ENCODE data around the gene PREX1.

The PREX1 gene

DNA sequence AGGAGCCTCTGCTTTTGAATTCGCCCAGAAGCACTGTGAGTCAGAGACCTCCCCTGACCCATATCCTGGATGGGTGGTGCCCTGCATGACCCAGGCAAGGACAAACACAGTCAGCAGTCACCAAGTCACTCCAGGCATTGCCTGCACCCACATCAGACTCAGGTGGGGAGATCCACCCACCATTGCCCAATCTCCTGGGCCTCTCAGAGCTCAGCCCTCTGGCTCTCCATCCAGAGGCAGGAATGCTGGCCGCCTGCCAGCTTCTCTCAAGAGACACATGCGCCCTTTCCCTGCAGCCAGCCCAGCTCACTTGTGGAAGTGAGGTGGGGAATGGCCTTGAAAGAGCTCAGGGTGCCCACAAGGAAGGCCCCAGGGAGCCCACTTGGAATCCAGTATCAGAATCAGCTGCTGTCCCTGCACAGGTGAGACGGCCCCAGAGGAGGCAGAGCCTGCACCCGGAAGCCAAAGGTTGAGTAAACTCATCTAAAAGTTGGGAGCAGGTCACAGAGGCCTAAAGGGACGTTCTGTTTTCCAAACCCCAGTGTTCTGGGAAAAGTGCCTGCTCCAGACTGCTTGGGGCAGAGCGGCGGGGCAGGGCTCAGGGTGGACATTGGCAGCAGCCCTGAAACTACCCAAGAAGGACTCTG, 129.8 kb downstream of the PREX1 start:
- DNase-seq (ENCODE audit: low spot score): no peak

DNA sequence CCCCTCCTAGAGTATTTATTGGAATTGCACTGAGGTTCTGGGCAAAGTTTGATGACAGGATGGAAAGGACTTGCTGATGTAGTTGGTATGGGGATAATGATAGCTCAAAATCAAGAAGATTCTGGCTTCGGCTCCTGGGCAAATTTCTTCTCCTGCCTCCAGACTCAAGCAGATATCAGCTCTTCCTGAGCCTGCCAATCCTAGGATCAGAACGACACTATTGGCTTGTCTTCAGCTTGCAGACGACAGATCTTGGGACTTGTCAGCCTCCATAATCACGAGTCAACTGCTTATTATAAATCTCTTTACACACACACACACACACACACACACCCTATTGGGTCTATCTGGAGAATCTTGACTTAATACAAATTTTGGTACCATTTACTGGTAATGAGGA, 131.1 kb downstream of the PREX1 start:
- no peak for DNase-seq (ENCODE audit: low spot score)

DNA sequence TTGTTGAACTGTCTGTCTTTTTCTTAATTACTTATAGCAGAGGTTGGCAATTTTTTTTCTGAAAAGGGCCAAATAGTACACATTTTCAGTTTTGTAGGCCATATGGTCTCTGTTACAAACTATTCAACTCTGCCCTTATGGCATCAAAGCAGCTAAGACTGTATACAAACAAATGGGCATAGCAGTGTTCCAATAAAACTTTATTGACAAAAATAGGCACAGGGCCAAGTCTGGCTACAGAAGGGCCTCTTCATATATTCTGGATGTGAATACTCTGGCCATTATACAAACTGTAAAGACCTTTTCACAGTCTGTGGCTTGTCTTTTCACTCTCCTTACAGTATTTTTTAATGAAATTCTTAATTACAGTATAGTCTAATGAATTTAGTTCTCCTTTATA, 132.1 kb downstream of the PREX1 start:
- DNase-seq (ENCODE audit: low spot score): no peak

DNA sequence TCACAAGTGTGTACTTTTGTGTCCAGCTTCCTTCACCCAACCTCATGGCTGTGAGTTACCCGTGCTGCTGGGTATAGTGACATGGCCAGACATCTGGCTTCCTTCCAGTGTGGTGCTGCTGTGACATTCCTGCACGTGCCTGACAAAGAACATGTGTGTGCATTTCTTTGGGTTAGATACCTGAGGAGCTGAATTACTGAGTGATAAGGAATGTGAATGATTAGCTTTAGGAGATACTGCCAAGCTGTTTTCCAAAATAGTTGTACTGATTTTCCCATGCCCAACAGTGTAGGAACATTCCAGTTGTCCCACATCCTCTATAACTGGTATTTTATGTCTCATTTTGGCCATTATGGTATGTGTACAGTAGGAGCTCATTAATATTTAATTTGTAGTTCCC, 132.5 kb downstream of the PREX1 start:
- DNase-seq (ENCODE audit: low spot score): no peak

DNA sequence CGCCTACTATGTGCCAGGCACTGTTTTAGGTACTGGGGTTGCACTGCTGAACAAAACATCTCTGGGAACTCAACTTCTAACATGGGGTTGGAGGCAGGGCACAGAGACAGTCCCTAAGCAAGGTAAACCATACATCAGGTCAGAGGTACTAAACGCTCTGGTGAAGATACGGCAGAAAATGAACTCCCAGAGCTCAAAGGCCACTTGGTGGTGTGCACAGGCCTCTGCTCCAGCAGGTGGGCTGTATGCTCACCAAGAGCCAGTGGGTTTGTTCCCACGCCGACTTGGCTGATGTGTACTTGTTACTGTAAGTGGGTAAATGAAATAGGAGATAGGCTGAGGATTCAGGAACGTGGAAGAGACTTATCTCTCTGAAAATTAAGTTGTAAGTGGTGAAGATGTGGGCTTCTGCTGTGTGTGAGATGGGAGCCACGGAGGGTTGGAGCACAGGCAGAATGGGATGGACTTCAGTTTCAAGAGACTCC, 133.4 kb downstream of the PREX1 start:
- no peak for DNase-seq (ENCODE audit: low spot score)

DNA sequence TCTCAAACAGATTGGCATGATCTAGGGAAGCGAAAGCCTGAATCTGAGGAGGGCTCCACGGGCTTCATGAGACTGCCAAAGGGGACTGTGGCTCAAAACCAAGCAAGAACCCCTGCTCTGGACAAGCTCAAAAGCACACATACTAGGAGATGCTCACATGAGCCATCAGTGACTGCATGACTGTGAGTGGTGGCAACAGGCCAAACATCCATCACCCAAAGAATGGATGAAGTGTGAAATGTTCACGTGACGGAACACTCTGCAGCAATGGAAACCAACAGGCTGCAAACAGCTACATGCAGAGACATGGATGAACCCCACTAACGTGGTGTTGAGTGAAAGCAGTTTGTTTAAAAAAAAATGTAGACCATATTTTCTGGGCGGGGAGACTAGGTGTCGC, 136.3 kb downstream of the PREX1 start:
- peak; percentile 8 for DNase-seq (ENCODE audit: low spot score)

DNA sequence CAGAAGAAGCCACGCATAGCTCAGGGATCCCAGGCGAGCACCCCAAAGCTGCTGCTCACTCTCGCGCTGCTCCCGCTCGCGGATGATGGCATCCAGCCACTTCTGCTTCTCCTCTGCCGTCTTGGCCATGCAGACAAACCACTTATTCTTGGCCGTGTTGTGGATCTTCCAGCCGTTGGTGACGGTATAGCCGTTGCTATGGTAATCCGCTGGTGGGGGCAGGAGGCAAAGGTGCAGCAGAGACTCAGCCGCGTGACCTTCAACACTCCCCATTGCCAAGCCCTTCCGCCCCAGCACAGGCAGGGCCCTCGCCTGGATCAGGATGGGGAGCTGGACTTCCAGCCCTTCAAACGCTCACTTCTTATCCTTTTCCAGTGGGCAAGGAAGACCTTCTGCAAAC, 136.9 kb downstream of the PREX1 start:
- no peak for DNase-seq (ENCODE audit: low spot score)

DNA sequence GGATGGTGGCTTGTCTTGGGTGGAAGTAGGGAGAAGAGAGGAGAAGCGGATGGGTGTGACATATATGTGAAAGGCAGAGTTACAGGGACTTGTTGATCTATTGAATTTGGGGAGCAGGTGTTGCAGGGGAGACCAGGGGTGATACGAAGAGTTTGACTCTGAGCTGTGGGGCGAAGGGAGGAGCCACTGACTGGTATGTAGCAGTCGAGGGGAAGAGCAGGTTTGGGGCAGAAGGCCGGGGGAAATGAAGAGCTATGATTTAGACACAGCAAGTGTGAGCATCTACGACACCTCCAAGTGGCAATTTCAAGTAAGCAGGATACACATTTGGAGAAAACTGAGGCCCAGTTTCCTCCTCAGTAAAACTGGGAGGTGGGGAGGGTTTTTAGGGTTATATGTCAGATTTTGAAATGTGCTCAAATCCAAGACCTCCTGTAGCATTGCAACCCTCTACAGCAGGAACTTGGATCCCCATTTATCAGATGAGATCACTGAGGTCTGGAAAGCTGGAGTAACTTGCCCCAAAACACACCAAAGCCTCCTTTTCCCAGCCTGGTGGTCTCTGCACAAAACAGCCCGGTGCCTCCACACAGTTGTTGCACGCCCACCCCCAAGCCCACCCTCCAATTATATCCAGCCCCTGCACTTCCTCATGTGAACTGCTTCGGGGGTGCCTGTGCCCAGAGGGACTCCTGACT, 137.8 kb downstream of the PREX1 start:
- no peak for DNase-seq (ENCODE audit: low spot score)

DNA sequence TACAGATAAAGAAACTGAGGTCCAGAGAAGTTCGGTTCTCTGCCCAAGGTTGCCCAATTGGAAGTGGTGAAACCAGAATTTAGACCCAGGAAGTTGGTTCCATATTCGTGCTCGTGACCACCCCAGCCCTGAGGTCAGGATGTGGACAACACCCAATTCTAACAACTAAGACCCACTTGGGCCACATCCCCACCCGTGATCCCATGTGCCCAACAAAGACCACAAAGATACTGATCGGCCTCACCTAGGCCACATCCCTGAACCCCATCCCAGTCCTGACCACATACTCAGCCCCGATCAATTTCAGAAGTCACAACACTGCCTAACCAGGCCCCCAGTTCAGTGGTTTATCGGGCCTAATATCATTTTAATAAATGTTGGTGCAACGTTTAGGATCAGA, 138.4 kb downstream of the PREX1 start:
- no peak for DNase-seq (ENCODE audit: low spot score)

DNA sequence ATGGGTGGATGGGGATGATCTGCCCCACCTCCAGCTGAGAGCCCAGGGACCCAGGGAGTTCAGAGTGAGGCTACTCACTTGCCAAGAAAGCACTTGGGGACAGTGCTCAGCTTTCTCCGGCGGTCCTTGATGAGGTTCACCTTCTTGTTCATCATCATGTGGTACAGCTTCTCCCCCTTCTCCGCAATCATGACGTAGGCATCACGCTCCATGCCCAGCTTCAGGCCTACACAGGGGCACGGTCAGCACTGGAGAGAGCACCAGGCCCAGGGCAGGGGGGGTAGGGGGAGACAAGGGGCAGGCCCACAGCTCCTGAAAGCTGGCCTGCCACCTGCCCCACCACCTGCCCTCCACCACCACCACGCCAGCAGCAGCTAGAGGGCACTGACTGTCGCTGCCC, 139.2 kb downstream of the PREX1 start:
- DNase-seq (ENCODE audit: low spot score): no peak

DNA sequence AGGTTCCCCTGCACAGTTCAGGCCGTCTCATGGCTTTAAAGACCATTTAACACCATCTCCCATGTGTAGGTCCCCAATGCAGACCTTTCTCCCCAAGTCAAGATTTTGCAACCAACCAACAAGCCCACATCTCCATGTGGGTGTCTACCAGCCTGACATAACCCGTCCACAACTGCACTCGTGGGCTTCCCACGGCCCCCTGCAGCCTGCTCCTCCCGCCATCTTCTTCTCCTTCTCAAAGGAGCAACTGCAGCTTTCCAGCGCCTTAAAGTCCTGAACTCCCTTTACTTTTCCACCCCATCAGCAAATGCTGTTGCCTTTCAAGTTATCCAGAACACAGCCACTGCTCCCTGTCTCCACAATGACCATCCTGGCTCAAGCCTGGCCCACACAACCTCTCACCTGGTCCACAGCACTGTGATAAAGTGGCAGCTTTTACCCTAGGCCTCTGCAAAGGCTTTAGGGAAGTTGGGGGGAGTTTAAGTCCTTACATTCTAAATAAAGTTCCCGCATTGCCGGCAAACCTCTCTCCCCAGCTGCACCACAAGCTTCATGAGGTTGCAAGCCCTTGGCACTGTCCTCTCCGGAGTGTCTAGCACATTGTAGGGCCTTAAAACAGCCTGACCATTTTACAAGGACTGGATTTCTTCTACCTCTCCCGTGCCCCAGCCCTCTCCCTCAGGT, 140.5 kb downstream of the PREX1 start:
- no peak for DNase-seq (ENCODE audit: low spot score)

DNA sequence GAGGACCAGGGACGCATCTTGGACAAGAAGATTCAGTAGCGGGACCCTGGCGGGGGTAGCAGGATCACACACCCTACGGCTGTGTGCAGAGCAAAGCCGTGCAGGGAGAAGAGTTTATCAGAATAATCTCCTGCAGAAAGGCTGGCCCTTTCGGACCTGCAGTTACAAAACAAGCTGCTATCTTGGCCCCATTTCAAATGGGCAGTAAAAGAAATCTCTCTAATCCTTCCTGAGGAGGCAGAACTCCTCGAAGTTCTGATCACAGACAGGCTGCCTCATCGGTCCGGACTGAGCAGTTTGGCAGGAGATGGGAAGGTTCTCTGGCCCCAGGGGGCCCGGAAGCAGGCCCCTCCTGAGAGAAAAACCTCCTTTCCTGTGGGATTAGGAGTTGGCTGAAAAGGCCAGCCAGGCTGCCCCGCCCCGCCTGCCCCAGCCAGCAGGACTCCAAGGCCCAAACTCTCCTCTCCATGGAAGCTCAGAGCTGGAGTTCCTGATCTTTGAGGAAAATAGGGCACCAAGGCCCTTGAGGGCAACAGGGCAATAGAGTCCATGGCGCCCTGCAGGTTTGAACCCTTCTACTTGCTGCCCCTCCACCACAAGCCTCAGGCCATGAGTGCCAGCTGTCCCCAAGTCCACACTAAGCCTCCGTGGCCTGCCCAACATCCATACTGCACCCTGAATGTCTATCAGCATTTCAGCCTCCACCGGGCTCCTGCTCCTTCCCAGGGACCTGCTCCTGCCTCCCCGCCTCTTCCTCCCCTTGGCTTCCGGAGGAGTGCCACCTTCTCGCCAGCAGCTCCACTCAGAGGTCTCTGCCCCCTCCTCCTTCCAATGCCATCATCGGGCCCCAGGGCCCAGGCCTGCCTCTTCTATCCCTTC, 141.3 kb downstream of the PREX1 start:
- DNase-seq (ENCODE audit: low spot score): no peak

DNA sequence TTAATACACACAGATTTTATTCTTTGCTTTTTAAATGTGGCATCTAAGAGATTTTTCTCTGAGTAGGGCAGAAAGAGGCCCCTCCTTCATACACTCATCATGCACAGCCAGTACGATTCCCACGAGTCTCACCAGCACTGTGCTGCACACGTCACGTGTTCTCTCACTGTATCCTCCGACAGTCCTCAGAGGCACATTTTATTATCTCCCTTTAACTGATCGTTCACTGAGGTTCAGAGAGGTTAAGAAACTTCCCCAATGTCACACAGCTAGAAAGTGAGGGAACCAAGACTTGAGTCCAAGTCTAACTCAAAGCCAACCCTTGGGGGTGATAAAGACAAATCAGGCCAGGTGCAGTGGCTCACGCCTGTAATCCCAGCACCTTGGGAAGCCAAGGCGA, 142.5 kb downstream of the PREX1 start:
- DNase-seq (ENCODE audit: low spot score): no peak

DNA sequence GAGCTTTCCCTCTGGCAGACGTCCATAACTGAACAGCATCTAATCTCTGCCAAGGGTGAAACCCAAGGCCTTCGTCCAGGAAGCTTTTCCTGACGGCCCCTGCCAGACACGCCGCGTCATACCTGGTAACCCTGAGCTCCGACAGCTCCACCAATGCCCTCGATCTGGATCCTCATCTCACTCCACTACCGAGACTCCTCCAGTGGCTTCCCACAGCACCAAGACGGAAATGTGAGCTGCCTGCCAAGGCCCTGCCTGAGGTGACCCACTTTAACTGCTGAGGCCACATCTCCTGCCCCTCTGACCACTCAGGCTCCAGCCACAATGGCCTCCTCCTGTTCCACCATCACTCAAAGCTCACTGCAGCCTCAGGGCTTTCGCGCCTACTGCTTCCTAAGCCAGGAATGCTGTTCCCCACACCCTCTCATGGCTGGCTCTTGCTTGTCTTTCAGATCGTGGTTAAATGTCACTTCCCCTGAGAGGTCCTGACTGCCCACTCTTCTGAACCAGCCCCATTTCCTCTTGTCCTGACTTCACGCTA, 143.2 kb downstream of the PREX1 start:
- DNase-seq (ENCODE audit: low spot score): no peak

DNA sequence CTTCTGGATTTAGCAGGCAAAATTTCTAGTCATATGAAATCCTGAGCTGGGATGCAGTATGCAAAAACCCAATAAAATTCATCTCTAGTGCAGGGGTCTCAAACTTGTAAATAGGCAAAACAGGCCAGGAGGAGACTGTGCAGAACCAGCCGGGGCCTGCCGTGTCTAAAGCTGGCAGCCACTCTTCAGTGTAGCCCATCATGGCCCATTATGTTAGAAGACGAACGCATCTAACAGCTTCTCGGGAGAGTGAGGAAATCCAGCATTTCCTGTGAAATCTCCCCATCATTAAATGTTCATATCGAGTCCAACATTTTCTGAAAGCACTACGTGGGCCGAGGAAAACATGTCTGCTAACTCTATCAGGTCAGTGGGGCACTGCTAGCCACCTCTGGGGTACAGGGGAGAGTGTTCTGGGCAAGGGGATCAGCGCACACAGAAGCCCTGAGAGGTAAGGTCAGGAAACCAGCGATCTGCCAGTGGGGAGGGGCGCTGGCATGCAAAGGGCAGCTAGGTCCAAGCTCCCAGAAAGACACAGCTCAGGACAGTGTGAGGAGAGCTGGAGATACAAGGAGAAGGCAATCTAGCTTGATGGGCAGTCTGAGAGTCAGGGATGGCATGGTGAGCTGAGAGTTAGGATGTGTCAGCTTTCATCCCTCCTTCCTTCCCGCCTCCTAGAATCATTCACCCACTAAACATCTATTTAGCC, 144.2 kb downstream of the PREX1 start:
- DNase-seq (ENCODE audit: low spot score): no peak

DNA sequence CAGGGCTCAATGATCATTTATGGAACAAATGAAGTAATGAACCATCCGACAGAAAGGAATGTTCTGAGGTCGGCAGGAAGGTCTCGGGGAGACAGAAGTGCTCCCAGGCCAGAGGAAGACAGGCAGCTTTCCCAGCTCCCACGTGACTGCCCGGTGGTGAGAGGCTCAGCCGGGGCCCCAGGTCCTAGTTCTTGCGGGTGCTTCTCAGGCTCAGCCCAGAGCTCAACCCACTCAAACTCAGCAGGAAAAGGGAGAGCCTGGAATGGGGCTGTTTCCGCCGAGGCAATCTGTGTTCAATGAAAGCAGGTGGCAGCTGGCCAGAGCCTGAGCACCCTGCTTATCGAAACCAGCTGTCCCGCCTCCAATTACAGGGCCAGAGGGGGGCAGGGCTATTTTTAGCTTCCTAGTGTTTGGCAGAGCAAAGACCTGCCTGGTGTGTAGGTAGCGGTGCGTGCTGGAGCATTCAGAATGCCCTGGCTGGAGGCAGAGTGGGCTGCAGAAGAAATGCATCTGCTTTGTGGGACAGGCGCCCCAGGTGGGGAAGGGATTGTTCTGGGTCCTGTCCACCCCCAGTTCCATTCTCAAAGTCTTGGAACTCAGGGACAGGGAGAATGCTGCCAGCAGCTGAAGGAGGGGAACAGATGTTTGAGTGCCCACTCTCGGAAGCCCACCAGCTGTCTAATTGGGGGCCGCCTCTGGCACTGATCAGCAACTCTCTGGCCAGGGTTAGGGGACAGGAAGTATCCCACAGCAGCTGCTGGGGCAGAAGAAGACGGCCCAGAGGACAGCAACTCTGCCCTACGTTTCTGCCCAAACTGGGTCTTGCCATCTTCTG, 145.1 kb downstream of the PREX1 start:
- no peak for DNase-seq (ENCODE audit: low spot score)

DNA sequence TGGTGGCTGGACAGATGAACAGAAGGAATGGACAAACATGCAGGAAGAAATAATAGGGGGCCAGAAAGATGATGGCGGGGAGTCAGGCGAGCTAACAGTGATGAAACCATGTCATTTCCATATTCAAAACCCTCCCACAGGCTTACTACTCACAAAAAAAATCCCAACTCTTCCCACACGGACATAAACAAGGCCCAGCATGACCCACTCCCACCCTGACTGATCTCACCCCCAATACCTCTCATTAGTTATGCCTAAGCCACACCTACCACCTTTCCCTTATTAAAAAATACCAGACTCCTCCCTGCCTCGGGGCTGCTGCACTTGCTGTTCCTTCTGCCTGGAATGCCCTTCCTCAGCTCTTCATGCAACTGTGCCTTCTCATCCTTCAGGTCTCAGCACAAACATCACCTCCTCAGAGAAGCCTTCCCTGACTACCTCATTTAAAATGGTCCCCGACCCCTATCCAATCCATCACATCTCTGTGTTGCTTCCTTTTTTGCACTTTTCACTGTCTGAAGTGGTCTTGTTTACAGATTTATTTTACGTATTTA, 145.8 kb downstream of the PREX1 start:
- no peak for DNase-seq (ENCODE audit: low spot score)

DNA sequence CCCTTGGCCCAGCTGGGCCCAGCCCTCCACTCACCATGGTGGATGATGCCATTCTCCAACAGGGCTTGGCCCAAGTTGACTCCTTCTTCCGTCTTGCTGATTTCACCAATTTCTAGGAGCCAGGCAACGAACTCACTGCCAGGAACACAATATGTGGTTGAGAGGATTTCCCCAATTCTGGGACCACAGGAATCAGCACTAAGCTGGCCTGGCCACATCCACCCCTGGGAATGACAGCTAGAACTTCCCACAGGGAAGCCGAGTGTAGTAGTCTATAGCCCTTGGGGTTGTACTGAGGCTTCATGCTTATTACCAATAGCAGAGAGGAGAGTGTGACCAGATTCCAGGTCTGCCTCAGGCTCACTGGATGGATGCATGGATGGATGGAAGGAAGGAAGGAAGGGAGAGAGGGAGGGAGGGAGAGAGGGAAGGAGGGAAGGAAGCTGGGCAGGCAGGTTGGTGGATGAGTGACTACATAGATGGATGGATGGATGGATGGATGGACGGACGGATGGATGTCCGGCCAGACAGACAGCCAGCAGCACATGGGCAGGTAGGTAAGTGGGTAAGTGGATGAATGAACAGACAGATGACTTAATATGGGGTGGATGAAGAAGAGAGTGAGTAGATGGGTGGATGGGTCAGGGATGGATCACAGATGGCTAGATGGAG, 146.5 kb downstream of the PREX1 start:
- DNase-seq (ENCODE audit: low spot score): no peak

DNA sequence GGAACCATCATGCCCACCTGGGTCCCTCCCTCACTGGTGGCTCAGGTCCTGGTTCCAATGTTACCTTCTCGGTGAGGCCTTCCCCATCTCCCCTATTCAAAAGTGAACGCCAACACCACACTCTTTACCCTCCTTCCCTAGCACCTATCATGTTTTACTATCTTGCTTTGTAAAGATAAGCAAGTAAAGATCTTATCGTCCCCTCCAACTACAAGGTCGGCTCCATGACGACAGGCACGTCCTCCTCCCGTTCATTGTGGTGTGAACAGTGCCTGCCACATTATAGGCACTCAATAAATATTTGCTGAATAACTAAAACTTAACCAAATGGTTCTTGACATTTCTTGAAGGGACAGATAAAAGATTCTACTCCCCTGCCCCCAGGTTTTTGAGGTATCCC, 147.1 kb downstream of the PREX1 start:
- no peak for DNase-seq (ENCODE audit: low spot score)

DNA sequence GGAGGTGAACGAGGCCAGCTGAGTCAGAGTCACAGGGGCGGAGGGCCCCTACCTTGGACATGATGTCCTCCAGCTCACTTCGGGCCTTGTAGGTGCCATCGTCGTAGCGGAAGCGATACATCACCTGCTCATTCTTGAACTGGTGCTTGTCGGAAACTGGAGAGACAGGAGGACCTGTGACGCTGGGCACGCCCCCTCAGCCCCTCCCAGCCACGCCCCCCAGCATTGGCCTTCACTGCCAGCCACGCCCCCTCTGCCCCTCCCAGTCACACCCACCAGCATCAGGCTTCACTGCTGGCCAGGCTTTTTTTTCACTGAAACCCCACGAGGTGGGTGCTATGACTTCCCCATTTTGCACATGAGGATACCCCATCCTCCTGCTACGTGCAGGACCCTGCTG, 148.2 kb downstream of the PREX1 start:
- DNase-seq (ENCODE audit: low spot score): no peak
